ENCODE data around the gene ITIH5.

The ITIH5 gene

GRCh38 chr10:7553531-7553930, 113.2 kb downstream of the ITIH5 start:
- H3K4me3 ChIP-seq (ENCODE audit: low read depth, low read length) = no peak overlapping the region
- TF ChIP-seq CTCF (IDR thresholded peaks at IDR 0.05; ENCODE audit: insufficient read depth, low read depth, low read length, missing control alignments) = no peak

DNA sequence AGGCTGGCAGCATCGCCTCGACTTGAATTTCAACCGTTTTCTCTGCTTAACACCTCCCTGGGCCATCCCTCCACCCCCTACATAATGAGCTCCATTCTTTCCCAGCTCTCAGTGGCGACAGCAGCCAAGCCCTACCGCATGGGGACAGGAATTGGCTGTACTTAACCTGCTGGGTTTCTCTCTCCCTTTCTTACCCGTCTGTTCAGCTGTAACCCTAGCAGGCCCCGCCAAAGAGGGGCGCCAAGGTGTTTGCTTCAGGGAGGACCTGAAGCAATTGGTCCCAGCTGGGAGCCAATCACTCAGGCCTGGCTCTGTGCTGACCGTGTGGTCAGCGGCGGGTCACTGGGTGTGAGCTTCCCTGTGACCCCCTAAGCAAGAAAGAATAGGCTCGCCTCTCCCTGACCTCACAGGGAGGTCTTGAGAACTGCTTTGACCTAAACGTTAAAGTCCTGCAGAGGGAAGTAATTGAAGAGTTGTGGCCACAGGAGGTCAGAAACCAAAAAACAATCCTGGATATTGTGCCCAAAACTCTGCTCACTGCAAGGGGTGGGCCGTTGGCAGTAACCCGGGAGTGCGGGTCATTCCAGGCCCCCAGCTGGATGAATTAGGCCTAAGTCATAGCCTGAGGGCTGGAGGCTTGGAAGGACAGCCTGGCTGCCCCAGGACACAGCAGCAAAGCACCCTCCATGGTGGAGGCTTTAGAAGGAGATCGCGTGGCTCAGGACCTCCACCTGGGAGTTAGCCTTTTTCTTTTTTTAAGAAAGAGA, 114.6 kb downstream of the ITIH5 start:
- DNase-seq (ENCODE audit: low read depth) = no peak
- TF ChIP-seq CTCF (IDR thresholded peaks at IDR 0.05; ENCODE audit: insufficient read depth, low read depth, low read length, missing control alignments) = no peak
- no peak overlapping the region for H3K4me3 ChIP-seq (ENCODE audit: low read depth, low read length)

More at GRCh38 chr10:7553531-7553930, 113.2 kb downstream of the ITIH5 start:
- no peak for DNase-seq (ENCODE audit: low read depth)

DNA sequence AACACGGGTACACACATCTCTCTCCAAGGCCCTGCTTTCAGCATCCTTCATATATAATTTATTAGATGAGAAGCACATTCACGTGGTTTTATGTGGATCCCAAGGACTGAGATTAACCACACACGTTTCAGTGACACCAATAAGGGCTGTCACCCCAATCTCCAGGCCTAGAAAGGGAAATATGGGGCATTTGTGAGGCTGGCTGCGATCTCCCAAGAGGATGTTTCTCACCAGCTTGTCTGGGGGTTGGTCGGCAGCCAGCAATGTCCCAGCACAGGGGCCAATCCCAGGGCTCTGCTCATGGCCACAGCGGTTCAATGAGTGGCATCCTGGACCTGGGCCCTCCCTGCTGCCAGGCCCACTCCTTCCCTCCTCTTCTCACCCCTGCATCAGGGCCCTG, 115.5 kb downstream of the ITIH5 start:
- H3K4me3 ChIP-seq (ENCODE audit: low read depth, low read length) = no peak overlapping the region
- TF ChIP-seq CTCF (IDR thresholded peaks at IDR 0.05; ENCODE audit: insufficient read depth, low read depth, low read length, missing control alignments) = no peak

GRCh38 chr10:7550013-7550412, 116.8 kb downstream of the ITIH5 start:
- DNase-seq (ENCODE audit: low read depth) = no peak
- TF ChIP-seq CTCF (IDR thresholded peaks at IDR 0.05; ENCODE audit: insufficient read depth, low read depth, low read length, missing control alignments) = no peak

More for the DNA sequence above, 115.5 kb downstream of the ITIH5 start:
- DNase-seq (ENCODE audit: low read depth) = no peak

DNA sequence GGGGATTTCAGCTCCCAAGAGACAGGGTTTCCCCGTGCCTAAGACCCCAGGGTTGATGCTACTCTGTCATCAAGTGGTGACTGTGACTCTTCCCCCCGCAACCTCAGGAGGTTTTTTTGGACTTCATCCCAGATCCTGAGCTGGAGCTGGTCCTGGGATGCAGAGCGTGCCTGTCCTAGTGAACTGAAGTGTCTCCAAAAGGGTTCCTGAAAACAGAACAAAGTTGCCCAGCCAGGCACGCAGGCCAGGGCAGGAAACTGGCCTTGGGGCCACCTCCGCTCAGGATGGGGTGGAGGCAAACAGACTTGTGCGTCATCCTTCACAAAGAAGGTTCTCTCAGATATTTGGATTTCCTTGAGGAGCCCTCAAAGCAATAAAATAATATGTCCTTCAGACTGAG, 118.9 kb downstream of the ITIH5 start:
- H3K4me3 ChIP-seq (ENCODE audit: low read depth, low read length) = no peak overlapping the region
- no peak for DNase-seq (ENCODE audit: low read depth)
- no peak for TF ChIP-seq CTCF (IDR thresholded peaks at IDR 0.05; ENCODE audit: insufficient read depth, low read depth, low read length, missing control alignments)

More at GRCh38 chr10:7550013-7550412, 116.8 kb downstream of the ITIH5 start:
- no peak overlapping the region for H3K4me3 ChIP-seq (ENCODE audit: low read depth, low read length)

- no peak for TF ChIP-seq CTCF (IDR thresholded peaks at IDR 0.05; ENCODE audit: insufficient read depth, low read depth, low read length, missing control alignments)
- no peak for DNase-seq (ENCODE audit: low read depth)
- no peak overlapping the region for H3K4me3 ChIP-seq (ENCODE audit: low read depth, low read length)
Observed at GRCh38 chr10:7547206-7547605, 119.6 kb downstream of the ITIH5 start.
